ENCODE measurements around the gene FRG2B. TPM values are rescaled to one million over a fixed set of nuclear protein-coding genes. Genes with fewer than 3 reads are reported as not detected.
"Not testable (repeated sequence)": the region's sequence is repeated elsewhere in the genome, so short reads cannot be mapped to it uniquely, and the experiment has no call there.

FRG2B gene
- total and polyA plus RNA-seq, 2 experiments from 2014 or later = not detected

- H2AFZ ChIP-seq = no peak overlapping the region
- H3K4me2 ChIP-seq (ENCODE audit: unreplicated experiment) = no peak overlapping the region
- peak; percentile 7 for DNase-seq
- TF ChIP-seq EZH2phosphoT487 (IDR thresholded peaks at IDR 0.05; ENCODE audit: insufficient read depth, low read depth) (no peak), EZH2 (IDR thresholded peaks at IDR 0.05; ENCODE audit: insufficient read depth, poor library complexity, severe bottlenecking) (no peak)
- no peaks in the 10 kb centered on the region for H3F3A ChIP-seq (ENCODE audit: insufficient read depth)
- H3K36me3 ChIP-seq (ENCODE audit: low read depth) = no peaks in the 10 kb centered on the region
- peaks cover 10% of the 10 kb centered on the region; the same call in 1 of the 2 replicates for H3K27me3 ChIP-seq (replicated peaks; ENCODE audit: insufficient read depth)
- no peak overlapping the region for H3K27ac ChIP-seq
- no peaks in the 10 kb centered on the region for H3K9me3 ChIP-seq (ENCODE audit: low read depth)
- no peaks in the 10 kb centered on the region for H3K79me2 ChIP-seq (ENCODE audit: insufficient read depth)
- no peaks in the 10 kb centered on the region for H4K20me1 ChIP-seq (ENCODE audit: insufficient read depth)
- H3K9ac ChIP-seq = no peak overlapping the region
- 17 to 29% methylated on average over 6 of the region's 6 CpGs for WGBS, 2 experiments (ENCODE audit: low coverage in 1 of 2, low lambda C conversion rate in 2 of 2, missing lambda C conversion rate in 2 of 2)
- in situ Hi-C loops (cut with MboI) = no loop called here
- no peaks in the 10 kb centered on the region for H3K9me2 ChIP-seq (ENCODE audit: insufficient read depth)
- no peaks in the 10 kb centered on the region for H3K4me1 ChIP-seq (ENCODE audit: insufficient read depth)
- H3K4me3 ChIP-seq = no peak overlapping the region
These were observed 12.9 kb downstream of the FRG2B start for GRCh38 chr10:133613699-133614098.

GRCh38 chr10:133611079-133611478 lies 15.5 kb downstream of the FRG2B start:
- peaks cover 23% of the 10 kb centered on the region for H3K27me3 ChIP-seq (replicated peaks; ENCODE audit: insufficient read depth)
- H3K4me2 ChIP-seq (ENCODE audit: unreplicated experiment) = no peak overlapping the region
- no peaks in the 10 kb centered on the region for H3K9me2 ChIP-seq (ENCODE audit: insufficient read depth)
- no peak overlapping the region for H3K27ac ChIP-seq
- in situ Hi-C loops (cut with MboI) = no loop called here
- H3K9ac ChIP-seq = no peak overlapping the region
- H4K20me1 ChIP-seq (ENCODE audit: insufficient read depth) = no peaks in the 10 kb centered on the region
- TF ChIP-seq EZH2 (IDR thresholded peaks at IDR 0.05; ENCODE audit: insufficient read depth, poor library complexity, severe bottlenecking) (no peak), EZH2phosphoT487 (IDR thresholded peaks at IDR 0.05; ENCODE audit: insufficient read depth, low read depth) (no peak)
- WGBS, 2 experiments (ENCODE audit: low coverage in 1 of 2, low lambda C conversion rate in 2 of 2, missing lambda C conversion rate in 2 of 2) = 10 to 19% methylated on average over 4 of the region's 4 CpGs
- DNase-seq = no peak
- H3K36me3 ChIP-seq (ENCODE audit: low read depth) = no peaks in the 10 kb centered on the region
- no peaks in the 10 kb centered on the region for H3K4me1 ChIP-seq (ENCODE audit: insufficient read depth)
- no peaks in the 10 kb centered on the region for H3K79me2 ChIP-seq (ENCODE audit: insufficient read depth)
- H3F3A ChIP-seq (ENCODE audit: insufficient read depth) = no peaks in the 10 kb centered on the region
- H2AFZ ChIP-seq = no peak overlapping the region
- no peaks in the 10 kb centered on the region for H3K9me3 ChIP-seq (ENCODE audit: low read depth)
- no peak overlapping the region for H3K4me3 ChIP-seq

GRCh38 chr10:133608855-133609254 lies 17.7 kb downstream of the FRG2B start:
- H3K36me3 ChIP-seq (ENCODE audit: low read depth) = no peaks in the 10 kb centered on the region
- no peaks in the 10 kb centered on the region for H3K9me2 ChIP-seq (ENCODE audit: insufficient read depth)
- no peak overlapping the region for H2AFZ ChIP-seq
- H3K4me3 ChIP-seq = no peak overlapping the region
- H3K79me2 ChIP-seq (ENCODE audit: insufficient read depth) = no peaks in the 10 kb centered on the region
- WGBS, 2 experiments (ENCODE audit: low coverage in 1 of 2, low lambda C conversion rate in 2 of 2, missing lambda C conversion rate in 2 of 2) = 1 to 3% methylated on average over 3 of the region's 3 CpGs
- no peak overlapping the region for H3K9ac ChIP-seq
- H3F3A ChIP-seq (ENCODE audit: insufficient read depth) = no peaks in the 10 kb centered on the region
- H3K27me3 ChIP-seq (replicated peaks; ENCODE audit: insufficient read depth) = peaks cover 35% of the 10 kb centered on the region
- H4K20me1 ChIP-seq (ENCODE audit: insufficient read depth) = no peaks in the 10 kb centered on the region
- TF ChIP-seq EZH2 (IDR thresholded peaks at IDR 0.05; ENCODE audit: insufficient read depth, poor library complexity, severe bottlenecking) (no peak), EZH2phosphoT487 (IDR thresholded peaks at IDR 0.05; ENCODE audit: insufficient read depth, low read depth) (no peak)
- H3K4me1 ChIP-seq (ENCODE audit: insufficient read depth) = no peaks in the 10 kb centered on the region
- no peak overlapping the region for H3K4me2 ChIP-seq (ENCODE audit: unreplicated experiment)
- no peak overlapping the region for H3K27ac ChIP-seq
- in situ Hi-C loops (cut with MboI) = no loop called here
- peak; percentile 59 for DNase-seq
- no peaks in the 10 kb centered on the region for H3K9me3 ChIP-seq (ENCODE audit: low read depth)

GRCh38 chr10:133603434-133603833 lies 23.2 kb downstream of the FRG2B start:
- H3K9ac ChIP-seq; H3K4me2 ChIP-seq (ENCODE audit: unreplicated experiment); H3K4me1 ChIP-seq (ENCODE audit: insufficient read depth); H3K9me3 ChIP-seq (ENCODE audit: low read depth); H3F3A ChIP-seq (ENCODE audit: insufficient read depth); H2AFZ ChIP-seq; H3K79me2 ChIP-seq (ENCODE audit: insufficient read depth); H4K20me1 ChIP-seq (ENCODE audit: insufficient read depth); H3K9me2 ChIP-seq (ENCODE audit: insufficient read depth); H3K27ac ChIP-seq; H3K4me3 ChIP-seq; H3K36me3 ChIP-seq (ENCODE audit: low read depth); in situ Hi-C loops (cut with MboI); DNase-seq: not testable (repeated sequence)
- WGBS, 2 experiments (ENCODE audit: low coverage in 1 of 2, low lambda C conversion rate in 2 of 2, missing lambda C conversion rate in 2 of 2) = 29 to 30% methylated on average over 2 of the region's 2 CpGs
- H3K27me3 ChIP-seq (replicated peaks; ENCODE audit: insufficient read depth) = peaks cover 40% of the 10 kb centered on the region

GRCh38 chr10:133600657-133601056 lies 25.9 kb downstream of the FRG2B start:
- Histone ChIP-seq H3K4me3 (no peak overlapping the region), H3K4me1 (ENCODE audit: insufficient read depth) (no peaks in the 10 kb centered on the region), H3K79me2 (ENCODE audit: insufficient read depth) (no peaks in the 10 kb centered on the region), H4K20me1 (ENCODE audit: insufficient read depth) (no peaks in the 10 kb centered on the region), H3K9ac (no peak overlapping the region), H3K4me2 (ENCODE audit: unreplicated experiment) (no peak overlapping the region), H3K36me3 (ENCODE audit: low read depth) (no peaks in the 10 kb centered on the region), H3K27ac (no peak overlapping the region), H3K9me3 (ENCODE audit: low read depth) (no peaks in the 10 kb centered on the region), H3F3A (ENCODE audit: insufficient read depth) (no peaks in the 10 kb centered on the region), H3K9me2 (ENCODE audit: insufficient read depth) (no peaks in the 10 kb centered on the region), H3K27me3 (replicated peaks; ENCODE audit: insufficient read depth) (peaks cover 41% of the 10 kb centered on the region), H2AFZ (no peak overlapping the region)
- no peak for TF ChIP-seq EZH2 (IDR thresholded peaks at IDR 0.05; ENCODE audit: insufficient read depth, poor library complexity, severe bottlenecking)
- no peak for TF ChIP-seq EZH2phosphoT487 (IDR thresholded peaks at IDR 0.05; ENCODE audit: insufficient read depth, low read depth)
- no peak for DNase-seq
- in situ Hi-C loops (cut with MboI) = no loop called here
- WGBS, 2 experiments (ENCODE audit: low coverage in 1 of 2, low lambda C conversion rate in 2 of 2, missing lambda C conversion rate in 2 of 2) = 10% methylated on average over 3 of the region's 3 CpGs

- H3K79me2 ChIP-seq (ENCODE audit: insufficient read depth); H3K4me2 ChIP-seq (ENCODE audit: unreplicated experiment); H3K9me2 ChIP-seq (ENCODE audit: insufficient read depth); H3K9ac ChIP-seq; H3K36me3 ChIP-seq (ENCODE audit: low read depth); H2AFZ ChIP-seq; H4K20me1 ChIP-seq (ENCODE audit: insufficient read depth); in situ Hi-C loops (cut with MboI); H3K4me3 ChIP-seq; H3K4me1 ChIP-seq (ENCODE audit: insufficient read depth); H3F3A ChIP-seq (ENCODE audit: insufficient read depth); H3K9me3 ChIP-seq (ENCODE audit: low read depth); H3K27ac ChIP-seq; DNase-seq: not testable (repeated sequence)
- H3K27me3 ChIP-seq (replicated peaks; ENCODE audit: insufficient read depth) = peaks cover 34% of the 10 kb centered on the region
- 45 to 52% methylated on average over 8 of the region's 8 CpGs for WGBS, 2 experiments (ENCODE audit: low coverage in 1 of 2, low lambda C conversion rate in 2 of 2, missing lambda C conversion rate in 2 of 2)
These were observed 26.7 kb downstream of the FRG2B start for GRCh38 chr10:133599869-133600268.
